RKO (cell line): Measurements from ENCODE around the gene TOM1L2.

Source experiments
- DNase-seq: peaks from one replicate; pipeline ENCODE4 v3.0.0-alpha.2; 2016; ENCODE audit warnings: low spot score

Gene TOM1L2

GRCh38 chr17:17806611-17807274, 165.5 kb downstream of the TOM1L2 start:
- DNase-seq, result no peak

- no peak for DNase-seq
These were observed 166.2 kb downstream of the TOM1L2 start for GRCh38 chr17:17806035-17806434.

- no peak for DNase-seq
These were observed 166.6 kb downstream of the TOM1L2 start for GRCh38 chr17:17805575-17805974.

- DNase-seq, result no peak
These were observed 168.2 kb downstream of the TOM1L2 start for GRCh38 chr17:17804007-17804406.

DNA sequence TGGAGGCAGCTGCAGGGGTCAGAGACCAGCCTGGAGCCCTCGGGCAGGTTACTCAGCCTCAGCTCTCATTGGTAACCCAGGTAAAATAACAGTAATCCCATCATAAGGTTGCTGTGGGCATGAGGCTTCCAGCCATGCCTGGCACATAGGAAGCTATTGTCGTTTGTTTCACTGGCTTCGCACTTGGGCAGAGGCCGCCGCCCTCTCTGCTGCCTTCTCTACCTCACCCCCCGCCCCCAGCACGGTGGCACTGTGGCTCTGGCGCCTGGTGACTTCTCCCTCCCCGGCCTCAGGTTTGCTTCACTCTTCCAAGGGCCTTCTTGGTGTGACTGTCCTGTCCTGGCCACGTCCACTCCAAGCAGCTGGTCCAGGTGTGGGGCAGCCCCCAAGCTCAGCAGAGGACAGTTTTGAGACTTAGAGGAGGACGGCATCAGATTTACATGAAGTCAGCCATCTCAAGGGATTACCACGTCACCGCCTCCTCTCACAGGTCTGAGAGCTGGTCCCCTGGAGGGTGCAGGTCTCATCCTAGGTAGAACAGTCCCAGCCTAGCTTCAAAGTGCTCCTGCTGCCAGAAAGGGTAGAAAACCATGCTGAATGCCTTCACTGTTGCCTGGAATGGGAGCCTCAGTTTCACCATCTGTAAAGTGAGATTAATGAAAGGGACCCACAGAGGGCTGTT, 170.3 kb downstream of the TOM1L2 start:
- no peak for DNase-seq

DNA sequence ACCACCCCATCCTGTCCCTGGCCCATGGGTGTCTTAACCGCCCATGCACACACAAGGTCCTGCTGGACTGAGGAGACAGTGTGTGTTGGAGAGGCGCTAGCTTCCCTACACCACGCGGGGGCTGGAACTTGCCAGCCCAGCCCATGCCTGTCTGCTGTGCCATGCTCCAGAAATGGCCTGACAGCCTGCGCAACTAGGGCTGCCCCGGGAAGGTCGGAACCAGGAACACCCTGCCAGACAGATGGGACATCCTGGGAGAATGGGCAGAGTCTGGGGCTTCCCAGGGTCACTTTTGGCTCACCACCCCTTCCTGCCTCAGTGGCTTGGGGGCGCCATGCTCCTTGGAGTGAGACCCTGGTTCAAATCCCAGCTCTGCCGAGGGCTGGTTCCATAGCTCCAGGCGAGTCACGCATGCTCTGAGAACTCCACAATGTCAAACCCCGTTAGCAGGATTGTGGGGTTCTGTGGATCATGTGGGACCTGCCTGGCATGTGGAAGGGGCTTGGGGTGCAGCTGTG, 171.6 kb downstream of the TOM1L2 start:
- DNase-seq, result no peak

GRCh38 chr17:17798573-17799255, 173.5 kb downstream of the TOM1L2 start:
- no peak for DNase-seq

- no peak for DNase-seq
These were observed 174.1 kb downstream of the TOM1L2 start for GRCh38 chr17:17798010-17798556.

DNA sequence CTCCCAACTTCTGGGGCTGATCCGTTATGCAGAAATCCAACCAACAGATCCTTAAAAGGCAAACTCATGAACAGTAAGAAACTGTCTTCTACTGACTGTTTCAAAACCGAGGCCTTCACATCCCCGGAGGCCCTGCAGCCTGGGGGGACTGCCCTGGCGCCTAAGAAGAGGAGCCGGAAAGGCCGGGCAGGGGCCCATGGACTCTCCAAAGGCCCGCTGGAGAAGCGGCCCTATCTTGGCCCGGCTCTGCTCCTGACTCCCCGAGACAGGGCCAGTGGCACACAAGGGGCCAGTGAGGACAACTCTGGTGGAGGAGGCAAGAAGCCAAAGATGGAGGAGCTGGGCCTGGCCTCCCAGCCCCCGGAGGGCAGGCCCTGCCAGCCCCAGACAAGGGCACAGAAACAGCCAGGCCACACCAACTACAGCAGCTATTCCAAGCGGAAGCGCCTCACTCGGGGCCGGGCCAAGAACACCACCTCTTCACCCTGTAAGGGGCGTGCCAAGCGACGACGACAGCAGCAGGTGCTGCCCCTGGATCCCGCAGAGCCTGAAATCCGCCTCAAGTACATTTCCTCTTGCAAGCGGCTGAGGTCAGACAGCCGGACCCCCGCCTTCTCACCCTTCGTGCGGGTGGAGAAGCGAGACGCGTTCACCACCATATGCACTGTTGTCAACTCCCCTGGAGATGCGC, 174.9 kb downstream of the TOM1L2 start:
- no peak for DNase-seq

DNA sequence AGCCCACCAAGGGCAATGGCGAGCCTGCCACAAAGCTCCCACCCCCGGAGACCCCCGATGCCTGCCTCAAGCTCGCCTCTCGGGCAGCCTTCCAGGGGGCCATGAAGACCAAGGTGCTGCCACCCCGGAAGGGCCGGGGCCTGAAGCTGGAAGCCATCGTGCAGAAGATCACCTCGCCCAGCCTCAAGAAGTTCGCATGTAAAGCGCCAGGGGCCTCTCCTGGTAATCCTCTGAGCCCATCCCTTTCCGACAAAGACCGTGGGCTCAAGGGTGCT, 175.5 kb downstream of the TOM1L2 start:
- DNase-seq, result no peak

DNA sequence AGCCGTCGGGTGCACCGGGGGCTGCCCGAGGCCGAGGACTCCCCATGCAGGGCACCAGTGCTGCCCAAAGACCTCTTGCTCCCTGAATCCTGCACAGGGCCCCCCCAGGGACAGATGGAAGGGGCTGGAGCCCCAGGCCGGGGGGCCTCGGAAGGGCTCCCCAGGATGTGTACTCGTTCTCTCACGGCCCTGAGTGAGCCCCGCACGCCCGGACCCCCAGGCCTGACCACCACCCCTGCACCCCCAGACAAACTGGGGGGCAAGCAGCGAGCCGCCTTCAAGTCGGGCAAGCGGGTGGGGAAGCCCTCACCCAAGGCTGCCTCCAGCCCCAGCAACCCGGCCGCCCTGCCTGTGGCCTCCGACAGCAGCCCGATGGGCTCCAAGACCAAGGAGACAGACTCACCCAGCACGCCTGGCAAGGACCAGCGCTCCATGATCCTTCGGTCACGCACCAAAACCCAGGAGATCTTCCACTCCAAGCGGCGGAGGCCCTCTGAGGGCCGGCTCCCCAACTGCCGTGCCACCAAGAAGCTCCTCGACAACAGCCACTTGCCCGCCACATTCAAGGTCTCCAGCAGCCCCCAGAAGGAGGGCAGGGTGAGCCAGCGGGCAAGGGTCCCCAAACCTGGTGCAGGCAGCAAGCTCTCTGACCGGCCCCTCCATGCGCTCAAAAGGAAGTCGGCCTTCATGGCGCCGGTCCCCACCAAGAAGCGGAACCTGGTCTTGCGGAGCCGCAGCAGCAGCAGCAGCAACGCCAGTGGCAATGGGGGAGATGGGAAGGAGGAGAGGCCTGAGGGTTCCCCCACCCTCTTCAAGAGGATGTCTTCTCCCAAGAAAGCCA, 176.0 kb downstream of the TOM1L2 start:
- no peak for DNase-seq

DNA sequence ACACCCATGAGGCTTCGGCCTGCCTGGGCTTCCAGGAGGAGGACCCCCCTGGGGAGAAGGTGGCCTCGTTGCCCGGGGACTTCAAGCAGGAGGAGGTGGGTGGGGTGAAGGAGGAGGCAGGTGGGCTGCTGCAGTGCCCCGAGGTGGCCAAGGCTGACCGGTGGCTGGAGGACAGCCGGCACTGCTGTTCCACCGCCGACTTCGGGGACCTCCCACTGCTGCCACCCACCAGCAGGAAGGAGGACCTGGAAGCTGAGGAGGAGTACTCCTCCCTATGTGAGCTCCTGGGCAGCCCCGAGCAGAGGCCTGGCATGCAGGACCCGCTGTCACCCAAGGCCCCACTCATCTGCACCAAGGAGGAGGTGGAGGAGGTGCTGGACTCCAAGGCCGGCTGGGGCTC, 176.9 kb downstream of the TOM1L2 start:
- no peak for DNase-seq

DNA sequence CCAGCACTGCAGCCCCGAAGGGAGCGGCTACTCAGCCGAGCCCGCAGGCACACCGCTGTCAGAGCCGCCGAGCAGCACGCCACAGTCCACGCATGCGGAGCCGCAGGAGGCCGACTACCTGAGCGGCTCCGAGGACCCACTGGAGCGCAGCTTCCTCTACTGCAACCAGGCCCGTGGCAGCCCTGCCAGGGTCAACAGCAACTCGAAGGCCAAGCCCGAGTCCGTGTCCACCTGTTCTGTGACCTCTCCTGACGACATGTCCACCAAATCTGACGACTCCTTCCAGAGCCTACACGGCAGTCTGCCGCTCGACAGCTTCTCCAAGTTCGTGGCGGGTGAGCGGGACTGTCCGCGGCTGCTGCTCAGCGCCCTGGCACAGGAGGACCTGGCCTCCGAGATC, 177.8 kb downstream of the TOM1L2 start:
- no peak for DNase-seq
